ENCODE data around the gene SEC14L2.

- TF ChIP-seq CTCF (conservative IDR thresholded peaks at IDR 0.05; ENCODE audit: low read depth, low read length) (no peak), MAFK (IDR thresholded peaks at IDR 0.05; ENCODE audit: low read depth, low read length) (no peak), BHLHE40 (IDR thresholded peaks at IDR 0.05; ENCODE audit: low read depth, low read length) (no peak), RAD21 (IDR thresholded peaks at IDR 0.05; ENCODE audit: low read length) (no peak), CEBPB (IDR thresholded peaks at IDR 0.05; ENCODE audit: low read depth, low read length) (no peak; the same call in 1 of the 2 replicates), MXI1 (IDR thresholded peaks at IDR 0.05; ENCODE audit: borderline replicate concordance, low read depth, low read length) (no peak)
These were observed 48.8 kb downstream of the SEC14L2 start for GRCh38 chr22:30445438-30446145.
